BLaER1 (cell line): ENCODE measurements around the gene CDK14.

Experiments
- H3K27ac ChIP-seq: shearing (Covaris generic); formaldehyde crosslinking; 2 replicates; pipeline ENCODE4 v1.8.1; 2022
- H3K27me3 ChIP-seq: shearing (Covaris generic); formaldehyde crosslinking; 2 replicates; pipeline ENCODE4 v1.8.1; 2022
- H3K36me3 ChIP-seq: shearing (Covaris generic); formaldehyde crosslinking; 2 replicates; pipeline ENCODE4 v1.8.1; 2022
- H3K4me1 ChIP-seq: shearing (Covaris generic); formaldehyde crosslinking; 2 replicates; pipeline ENCODE4 v1.8.1; 2022
- H3K4me2 ChIP-seq: shearing (Covaris generic); formaldehyde crosslinking; 2 replicates; pipeline ENCODE4 v1.8.1; 2022
- H3K4me3 ChIP-seq: shearing (Covaris generic); formaldehyde crosslinking; 2 replicates; pipeline ENCODE4 v1.8.1; 2022
- H3K9ac ChIP-seq: shearing (Covaris generic); formaldehyde crosslinking; 2 replicates; pipeline ENCODE4 v1.8.1; 2022
- H3K9me3 ChIP-seq: shearing (Covaris generic); formaldehyde crosslinking; 2 replicates; pipeline ENCODE4 v1.8.1; 2022
- H4K20me1 ChIP-seq: shearing (Covaris generic); formaldehyde crosslinking; 2 replicates; pipeline ENCODE4 v1.8.1; 2022
- Cebpa-rat ChIP-seq: shearing (Covaris generic); IDR thresholded peaks from 2 replicates; pipeline ENCODE4 v1.8.1; 2022

The CDK14 gene

DNA sequence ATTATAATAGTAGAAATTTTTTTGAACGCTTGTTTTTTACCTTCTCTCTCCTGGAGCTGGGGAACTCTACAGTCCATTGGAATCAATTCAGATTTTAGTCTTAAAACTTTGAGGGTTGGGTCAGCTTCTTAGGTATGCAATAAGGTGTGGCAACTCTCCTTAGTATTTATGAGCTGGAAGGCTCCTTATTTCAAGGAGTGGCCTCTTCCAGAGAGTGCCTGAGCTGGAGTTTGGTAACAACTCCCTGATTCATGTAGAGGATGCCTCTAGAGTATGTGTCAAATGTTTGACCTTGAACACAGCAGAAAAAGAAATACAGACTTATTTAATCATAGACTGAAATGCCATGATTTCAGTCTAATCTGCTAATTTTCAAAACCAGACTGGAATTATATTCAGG is 11.1 kb downstream of the CDK14 start:
- TF ChIP-seq Cebpa-rat = no peak
- Histone ChIP-seq H3K27me3 (no peaks in the 10 kb centered on the region), H3K27ac (no peak overlapping the region), H3K4me2 (no peak overlapping the region), H3K36me3 (peaks cover 58% of the 10 kb centered on the region), H3K4me1 (peaks cover 22% of the 10 kb centered on the region), H3K9ac (no peak overlapping the region), H3K9me3 (peaks cover 20% of the 10 kb centered on the region), H3K4me3 (no peak overlapping the region), H4K20me1 (peaks cover 41% of the 10 kb centered on the region)

DNA sequence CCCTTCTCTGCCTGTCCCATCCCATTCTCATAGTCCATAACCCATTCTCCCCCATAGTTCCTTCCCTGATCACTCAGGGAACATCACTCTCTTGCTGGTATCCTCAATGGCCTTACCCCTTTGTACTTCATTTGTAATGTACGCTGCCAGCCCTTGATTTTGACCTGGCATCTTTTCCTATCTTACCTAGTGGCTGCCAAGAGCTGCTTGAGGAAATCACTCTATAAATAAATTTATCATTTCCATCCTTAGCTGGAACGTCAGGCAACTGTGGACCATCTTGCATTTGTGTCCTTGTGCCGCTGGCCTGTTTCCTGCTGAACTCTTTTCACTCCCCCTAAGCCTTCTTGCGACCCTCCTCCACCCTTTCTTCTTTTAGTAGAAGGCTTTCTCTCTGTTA is 14.0 kb downstream of the CDK14 start:
- Histone ChIP-seq H3K36me3 (peaks cover 60% of the 10 kb centered on the region), H3K27me3 (no peaks in the 10 kb centered on the region), H3K27ac (no peak overlapping the region), H4K20me1 (peaks cover 19% of the 10 kb centered on the region), H3K9ac (no peak overlapping the region), H3K4me3 (no peak overlapping the region), H3K4me1 (peaks cover 10% of the 10 kb centered on the region), H3K9me3 (peaks cover 37% of the 10 kb centered on the region), H3K4me2 (no peak overlapping the region)
- no peak for TF ChIP-seq Cebpa-rat

DNA sequence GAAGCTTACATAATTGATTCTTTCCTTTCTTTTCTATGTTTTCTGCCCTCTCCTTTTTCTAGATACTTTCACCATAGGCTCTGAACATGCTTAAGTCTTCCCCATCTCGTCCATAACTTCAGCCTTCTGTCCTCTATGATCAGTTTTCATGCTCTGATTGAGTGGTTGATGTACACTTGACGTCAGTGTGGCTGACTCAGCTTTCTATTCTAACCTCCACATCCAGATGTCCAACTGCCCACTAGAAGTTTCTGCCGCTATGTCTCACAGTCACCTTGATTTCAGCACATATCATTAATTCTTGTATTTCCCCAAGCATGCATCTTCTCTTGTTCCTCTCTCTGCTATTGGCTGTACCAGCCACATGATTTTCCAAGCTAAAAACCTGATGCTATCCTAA is 15.0 kb downstream of the CDK14 start:
- no peak overlapping the region for H3K9ac ChIP-seq
- no peak overlapping the region for H3K4me3 ChIP-seq
- TF ChIP-seq Cebpa-rat = no peak
- peaks cover 52% of the 10 kb centered on the region for H3K36me3 ChIP-seq
- no peaks in the 10 kb centered on the region for H3K27me3 ChIP-seq
- 0 out of 2 replicates have a peak, but pooled peaks cover 9% of the 10 kb centered on the region for H4K20me1 ChIP-seq
- peaks cover 37% of the 10 kb centered on the region for H3K9me3 ChIP-seq
- H3K4me1 ChIP-seq = peaks cover 7% of the 10 kb centered on the region; the same call in 1 of the 2 replicates
- no peak overlapping the region for H3K27ac ChIP-seq
- H3K4me2 ChIP-seq = no peak overlapping the region

DNA sequence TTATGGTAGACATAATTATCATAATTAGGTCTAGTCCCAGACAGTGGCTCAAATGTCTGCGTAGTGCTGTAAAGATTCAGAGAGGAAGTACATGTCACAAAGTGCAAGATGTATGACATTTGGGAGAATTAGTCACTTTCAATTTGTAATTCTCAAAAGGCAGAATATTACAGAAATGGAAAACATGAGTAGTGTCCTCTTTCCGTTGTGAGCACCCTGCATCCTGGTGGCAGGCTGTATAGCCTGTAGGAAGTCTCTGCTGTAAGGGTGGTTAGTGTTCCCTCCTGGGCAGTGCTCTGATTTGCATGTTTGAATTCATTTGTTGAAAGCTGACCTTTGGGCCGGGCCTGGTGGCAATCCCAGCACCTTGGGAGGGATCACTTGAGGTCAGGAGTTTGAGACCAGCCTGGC is 17.0 kb downstream of the CDK14 start:
- Histone ChIP-seq H4K20me1 (no peaks in the 10 kb centered on the region), H3K4me2 (no peak overlapping the region), H3K36me3 (peaks cover 40% of the 10 kb centered on the region), H3K9ac (no peak overlapping the region), H3K27me3 (no peaks in the 10 kb centered on the region), H3K4me3 (no peak overlapping the region), H3K4me1 (peaks cover 7% of the 10 kb centered on the region; the same call in 1 of the 2 replicates), H3K27ac (no peak overlapping the region), H3K9me3 (peaks cover 37% of the 10 kb centered on the region)
- TF ChIP-seq Cebpa-rat = no peak

DNA sequence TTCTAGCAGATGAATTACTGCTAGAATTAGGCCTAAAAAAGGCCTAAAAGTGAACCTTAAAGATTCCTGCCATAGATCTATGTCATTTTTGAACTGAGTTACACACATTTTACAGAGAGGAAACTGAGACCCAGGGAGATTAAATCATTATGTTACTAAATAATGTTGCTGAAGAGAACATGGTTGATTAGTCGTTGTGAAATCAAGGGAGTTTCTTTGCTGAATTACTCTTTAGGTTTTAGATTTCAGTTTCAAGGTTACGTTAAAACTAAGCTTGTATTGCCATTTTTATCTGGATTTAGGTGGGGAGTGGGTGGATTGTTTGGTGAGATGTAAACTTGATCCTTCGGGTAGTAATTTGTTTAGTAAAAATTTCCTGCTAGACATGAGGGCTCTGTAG is 21.3 kb downstream of the CDK14 start:
- Histone ChIP-seq H3K9me3 (peaks cover 22% of the 10 kb centered on the region), H3K9ac (no peak overlapping the region), H4K20me1 (no peaks in the 10 kb centered on the region; the same call in 1 of the 2 replicates), H3K27me3 (no peaks in the 10 kb centered on the region), H3K36me3 (peaks cover 34% of the 10 kb centered on the region), H3K4me3 (no peak overlapping the region), H3K27ac (no peak overlapping the region), H3K4me1 (peaks cover 24% of the 10 kb centered on the region), H3K4me2 (no peak overlapping the region)
- TF ChIP-seq Cebpa-rat = no peak

DNA sequence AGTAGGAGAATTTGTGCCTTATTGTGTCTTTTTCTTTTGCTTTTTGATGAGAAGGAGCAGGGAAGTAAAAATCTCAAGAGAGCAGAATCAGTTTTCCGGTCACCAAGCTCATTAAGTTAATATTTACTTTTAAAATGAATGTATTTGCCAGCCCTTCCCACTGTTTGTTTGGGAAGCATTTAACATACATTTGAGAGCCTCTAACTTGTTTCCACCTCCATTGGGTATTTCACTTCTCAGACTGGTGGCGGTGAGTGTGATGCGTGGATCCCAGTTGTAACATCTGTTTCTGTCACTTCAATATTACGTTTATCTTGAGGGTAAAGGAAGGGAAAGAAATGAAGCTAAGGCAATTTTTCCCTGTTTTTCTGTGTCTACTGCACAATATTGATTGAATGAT is 22.8 kb downstream of the CDK14 start:
- Histone ChIP-seq H3K4me2 (no peak overlapping the region), H3K27me3 (no peaks in the 10 kb centered on the region), H3K27ac (no peak overlapping the region), H3K4me3 (no peak overlapping the region), H4K20me1 (peaks cover 9% of the 10 kb centered on the region; the same call in 1 of the 2 replicates), H3K9ac (no peak overlapping the region), H3K4me1 (peaks cover 26% of the 10 kb centered on the region), H3K36me3 (peaks cover 32% of the 10 kb centered on the region), H3K9me3 (peaks cover 14% of the 10 kb centered on the region)
- TF ChIP-seq Cebpa-rat = no peak

DNA sequence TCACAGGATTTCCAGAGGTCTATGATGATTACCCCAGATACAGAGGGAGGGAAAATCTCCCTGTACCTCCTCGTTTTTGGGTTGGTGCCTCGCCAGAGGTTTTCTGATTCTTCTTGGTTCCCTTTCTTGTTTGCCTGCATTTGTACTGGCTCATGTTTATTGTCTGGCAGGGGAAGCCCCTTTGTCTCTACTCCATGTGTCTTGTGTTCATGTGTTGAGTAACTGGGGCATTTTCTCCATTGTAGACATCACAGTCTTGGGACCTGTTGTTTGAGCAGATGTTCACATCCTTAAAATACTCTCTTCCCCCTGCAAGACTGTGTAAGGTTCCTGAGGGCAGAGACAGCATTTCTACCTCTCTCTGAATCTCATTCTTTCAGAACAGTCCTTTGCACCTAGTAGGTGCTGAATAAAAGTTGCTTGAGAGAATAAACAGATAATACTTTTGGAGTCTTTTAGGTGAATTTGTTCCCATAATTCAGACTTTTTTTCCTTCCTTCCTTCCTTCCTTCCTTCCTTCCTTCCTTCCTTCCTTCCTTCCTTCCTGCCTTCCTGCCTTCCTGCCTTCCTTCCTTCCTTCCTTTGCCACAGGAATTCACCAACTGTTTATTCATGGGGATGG is 25.1 kb downstream of the CDK14 start:
- no peak for TF ChIP-seq Cebpa-rat
- H3K9me3 ChIP-seq = peaks cover 6% of the 10 kb centered on the region
- H3K36me3 ChIP-seq = peaks cover 35% of the 10 kb centered on the region
- H3K4me1 ChIP-seq = peaks cover 35% of the 10 kb centered on the region
- peak overlapping the region; percentile 26 for H3K4me2 ChIP-seq
- no peaks in the 10 kb centered on the region for H3K27me3 ChIP-seq
- H4K20me1 ChIP-seq = peaks cover 27% of the 10 kb centered on the region
- no peak overlapping the region for H3K4me3 ChIP-seq
- no peak overlapping the region for H3K9ac ChIP-seq
- H3K27ac ChIP-seq = no peak overlapping the region

DNA sequence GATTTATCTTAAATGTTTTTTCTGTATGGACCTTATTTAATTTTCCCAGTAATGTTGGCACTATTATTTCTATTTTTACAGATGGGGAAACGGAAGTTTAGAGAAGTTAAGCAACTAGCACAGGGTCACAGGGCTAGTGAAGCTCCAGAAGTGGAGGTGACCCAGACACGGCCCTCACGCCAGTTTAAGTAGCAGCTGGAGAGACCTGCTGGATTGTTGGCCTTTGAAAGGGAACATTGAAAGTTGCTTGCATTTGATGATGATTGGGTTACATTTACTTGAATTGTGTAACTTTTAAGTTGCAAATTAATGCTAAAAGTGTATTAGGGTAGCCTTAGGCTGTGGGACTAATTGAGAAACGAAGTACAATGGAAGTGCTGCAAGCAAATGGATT is 25.6 kb downstream of the CDK14 start:
- peaks cover 35% of the 10 kb centered on the region for H3K36me3 ChIP-seq
- H3K4me3 ChIP-seq = no peak overlapping the region
- no peak for TF ChIP-seq Cebpa-rat
- no peaks in the 10 kb centered on the region for H3K27me3 ChIP-seq
- no peak overlapping the region for H3K9ac ChIP-seq
- peaks cover 35% of the 10 kb centered on the region for H3K4me1 ChIP-seq
- peaks cover 6% of the 10 kb centered on the region for H3K9me3 ChIP-seq
- 0 out of 2 replicates have a peak overlapping the region, but pooled peaks have one; percentile 26 for H3K4me2 ChIP-seq
- H4K20me1 ChIP-seq = peaks cover 27% of the 10 kb centered on the region
- no peak overlapping the region for H3K27ac ChIP-seq

DNA sequence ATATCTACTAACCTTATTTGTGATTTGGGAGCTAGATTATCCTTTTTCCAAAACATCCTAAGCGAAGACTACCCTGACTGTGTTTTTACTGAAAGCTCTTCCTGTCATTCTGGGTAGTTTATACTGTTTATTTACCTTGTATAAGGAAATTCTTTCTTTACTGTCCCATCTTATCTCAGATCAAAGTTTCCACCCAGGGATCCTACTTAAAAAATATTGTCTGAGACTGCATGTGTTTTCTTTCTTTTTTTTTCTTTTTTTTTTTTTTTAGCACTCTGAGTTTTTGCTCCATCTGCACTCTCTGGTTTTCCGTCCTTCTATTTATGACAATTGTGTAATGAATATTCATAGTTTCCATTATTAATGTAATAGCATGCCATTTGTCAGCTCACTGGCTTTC is 26.5 kb downstream of the CDK14 start:
- no peak overlapping the region for H3K9ac ChIP-seq
- H3K36me3 ChIP-seq = peaks cover 35% of the 10 kb centered on the region
- peaks cover 6% of the 10 kb centered on the region for H3K9me3 ChIP-seq
- TF ChIP-seq Cebpa-rat = no peak
- H3K4me3 ChIP-seq = no peak overlapping the region
- no peak overlapping the region for H3K27ac ChIP-seq
- peaks cover 27% of the 10 kb centered on the region for H4K20me1 ChIP-seq
- H3K4me2 ChIP-seq = no peak overlapping the region
- no peaks in the 10 kb centered on the region for H3K27me3 ChIP-seq
- H3K4me1 ChIP-seq = peaks cover 35% of the 10 kb centered on the region

DNA sequence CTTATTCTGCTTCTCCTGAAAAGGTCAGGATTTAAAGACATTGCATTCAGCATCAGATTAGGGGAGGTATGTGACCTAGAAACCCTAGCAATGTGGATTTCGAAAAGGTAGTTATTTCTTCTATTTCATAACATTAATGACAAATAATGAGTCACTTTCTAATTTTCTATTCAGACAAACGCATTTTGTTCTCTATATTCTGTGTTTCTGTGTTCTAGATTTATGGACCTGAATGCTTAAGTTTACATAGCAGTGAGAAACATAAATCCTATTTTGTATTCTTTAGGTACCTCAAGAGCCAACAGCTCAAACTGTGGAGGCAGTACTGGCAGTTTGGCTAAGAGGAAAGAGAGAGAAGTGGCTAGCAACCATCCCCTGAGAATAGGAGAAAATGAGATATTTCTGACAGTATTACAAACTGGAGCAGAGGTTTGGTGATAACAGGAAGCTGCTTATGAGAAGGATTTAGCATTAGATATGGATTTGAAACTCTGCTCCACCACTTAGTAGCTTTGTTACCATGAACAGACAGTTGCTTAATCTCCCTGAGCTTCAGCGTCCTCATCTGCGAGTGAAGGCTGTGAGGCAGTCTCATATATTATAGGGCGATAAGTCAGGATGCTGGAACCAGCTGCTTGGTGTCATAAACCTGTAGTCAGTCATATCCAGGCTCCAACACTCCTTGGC is 28.2 kb downstream of the CDK14 start:
- Histone ChIP-seq H3K9ac (no peak overlapping the region), H3K4me2 (peak overlapping the region; percentile 25), H3K9me3 (peaks cover 6% of the 10 kb centered on the region), H3K27me3 (no peaks in the 10 kb centered on the region), H3K4me1 (peaks cover 35% of the 10 kb centered on the region), H4K20me1 (peaks cover 42% of the 10 kb centered on the region), H3K36me3 (peaks cover 25% of the 10 kb centered on the region), H3K27ac (peak overlapping the region; percentile 36; the same call in 1 of the 2 replicates), H3K4me3 (no peak overlapping the region)
- TF ChIP-seq Cebpa-rat = no peak
